GM11168 (cell line): ENCODE measurements around the gene MGST3.

Source experiments
- in situ Hi-C: fragments of 300-500 bp; cut with MboI; formaldehyde crosslinking; loops from one replicate; pipeline ENCODE4 v1.12.0; 2022; ENCODE audit warnings: low sequenced_read_pairs; ENCODE audit not compliant: unreplicated experiment

MGST3 gene

DNA sequence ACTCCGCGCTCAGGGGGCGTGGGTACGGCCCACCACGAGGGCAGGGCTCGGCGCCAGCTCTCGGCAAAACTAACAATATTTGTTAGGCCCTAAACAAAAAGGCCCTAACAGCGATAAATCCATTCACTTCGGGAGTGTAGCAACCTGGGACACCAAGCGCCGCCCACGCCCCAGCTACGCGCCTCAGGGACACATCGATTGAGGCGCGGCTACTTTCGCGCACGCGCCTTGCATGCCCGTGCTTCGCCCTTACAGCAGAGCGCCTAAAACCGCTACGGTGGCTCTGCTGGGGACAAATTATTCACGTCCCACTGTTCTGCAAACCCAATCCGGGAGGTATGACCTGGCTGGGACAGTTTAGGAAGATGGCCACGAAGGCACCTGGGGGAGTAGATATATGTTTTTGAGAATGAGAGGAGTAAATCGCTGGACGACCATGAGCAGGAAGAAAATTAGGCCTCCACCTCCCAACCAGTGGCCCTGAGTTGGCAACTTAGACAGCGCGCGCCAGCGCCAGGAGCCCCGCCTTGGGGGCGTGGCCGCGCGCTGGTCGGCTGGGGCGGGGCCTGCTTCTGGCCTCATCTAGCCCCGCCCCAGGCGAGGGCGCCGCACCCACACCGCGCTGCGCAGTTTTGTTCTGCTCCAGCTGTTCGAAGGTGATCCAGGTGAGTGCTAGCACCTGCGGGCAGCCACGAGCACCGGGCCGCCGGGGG, at the start of gene MGST3:
Gene MGST3, plus strand, starts transcription at position 606 of the 713 bp plus-strand sequence. CDS start 18,614 bp downstream, outside the sequence.
- in situ Hi-C loops, result no loop called here

- in situ Hi-C loops, result no loop called here
Measured at GRCh38 chr1:165581926-165582325, 49.1 kb upstream of the MGST3 start.

DNA sequence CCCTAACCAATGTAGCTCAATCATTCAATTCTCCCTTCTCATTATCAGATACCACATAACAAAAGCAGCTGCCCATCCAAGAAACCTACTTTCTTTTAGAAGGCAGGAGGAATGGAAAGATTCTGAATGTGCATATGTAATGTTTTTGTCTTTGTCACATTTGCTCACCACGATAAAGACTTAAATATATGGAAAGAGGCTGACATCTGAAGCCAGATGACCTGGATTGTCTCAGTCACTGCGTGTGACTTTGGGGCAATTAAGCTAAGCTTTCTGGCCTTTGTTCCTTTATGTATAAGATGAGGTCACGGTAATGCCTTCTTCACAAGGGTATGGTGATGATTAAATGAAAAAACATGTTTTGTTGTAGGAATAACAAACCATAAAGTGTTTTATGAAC, 44.6 kb upstream of the MGST3 start:
- in situ Hi-C loops, result no loop called here

GRCh38 chr1:165591391-165591790, 39.6 kb upstream of the MGST3 start:
- in situ Hi-C loops, result loop anchor here (5.0 kb wide), 1 partner anchor 179 kb away; no protein-coding TSS in a partner anchor

GRCh38 chr1:165592945-165593823, 37.9 kb upstream of the MGST3 start:
- in situ Hi-C loops, result loop anchor here (5.0 kb wide), 1 partner anchor 181 kb away; no protein-coding TSS in a partner anchor

DNA sequence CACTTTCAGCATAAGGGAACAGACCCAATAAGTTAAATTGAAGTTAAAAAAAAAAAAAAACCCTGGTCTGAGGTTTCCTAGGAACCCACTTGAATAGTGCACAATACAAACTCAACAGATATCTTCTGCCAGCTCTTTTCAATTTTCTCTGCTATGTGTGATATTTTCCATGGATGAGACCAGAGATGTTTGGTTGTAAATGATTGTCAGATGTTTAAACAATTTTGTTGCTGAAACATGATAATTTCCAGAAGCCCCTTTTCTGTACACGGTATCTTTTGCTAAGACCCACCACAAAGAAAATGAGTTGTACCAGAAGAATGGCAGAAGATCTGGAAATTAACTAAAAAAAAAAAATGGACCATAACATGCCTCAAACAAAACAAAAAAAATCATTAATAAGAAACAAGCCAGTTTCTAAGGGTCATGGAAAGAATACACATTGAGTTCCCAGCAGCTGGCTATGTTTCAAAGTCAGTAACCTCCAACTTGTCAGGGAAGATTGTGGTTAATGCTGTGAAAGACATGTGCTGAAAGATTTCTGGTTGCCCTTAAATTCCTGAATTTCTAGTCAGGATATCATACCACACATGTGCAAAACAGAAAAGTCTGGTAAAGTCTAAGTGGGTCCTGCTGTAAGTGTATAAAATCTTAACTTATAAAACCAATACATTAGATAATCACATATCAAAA, 35.6 kb upstream of the MGST3 start:
- in situ Hi-C loops, result no loop called here

- in situ Hi-C loops, result no loop called here
Measured at GRCh38 chr1:165597883-165598675, 33.0 kb upstream of the MGST3 start.

GRCh38 chr1:165598676-165599059, 32.4 kb upstream of the MGST3 start:
- in situ Hi-C loops, result no loop called here

DNA sequence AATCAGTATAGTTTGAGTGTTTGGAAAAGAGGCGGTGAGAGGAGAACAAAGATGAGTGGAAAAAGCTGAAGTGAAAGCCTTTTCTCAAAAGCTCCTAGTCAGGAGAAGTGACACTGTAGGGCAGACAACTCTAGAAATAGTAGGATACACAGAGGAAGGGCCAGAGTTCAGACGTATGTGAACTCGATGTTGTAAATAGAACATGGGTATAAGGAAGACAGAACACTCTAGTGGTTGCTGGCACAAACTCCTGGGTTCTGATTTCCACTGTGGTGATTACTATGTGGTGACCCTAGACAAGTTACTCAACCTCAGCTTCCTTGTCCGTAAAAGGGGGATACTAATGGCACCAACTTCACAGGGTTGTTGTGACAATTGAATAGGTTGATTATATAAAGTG, 30.2 kb upstream of the MGST3 start:
- in situ Hi-C loops, result loop anchor here (10.0 kb wide), 1 partner anchor 304 kb away; no protein-coding TSS in a partner anchor

DNA sequence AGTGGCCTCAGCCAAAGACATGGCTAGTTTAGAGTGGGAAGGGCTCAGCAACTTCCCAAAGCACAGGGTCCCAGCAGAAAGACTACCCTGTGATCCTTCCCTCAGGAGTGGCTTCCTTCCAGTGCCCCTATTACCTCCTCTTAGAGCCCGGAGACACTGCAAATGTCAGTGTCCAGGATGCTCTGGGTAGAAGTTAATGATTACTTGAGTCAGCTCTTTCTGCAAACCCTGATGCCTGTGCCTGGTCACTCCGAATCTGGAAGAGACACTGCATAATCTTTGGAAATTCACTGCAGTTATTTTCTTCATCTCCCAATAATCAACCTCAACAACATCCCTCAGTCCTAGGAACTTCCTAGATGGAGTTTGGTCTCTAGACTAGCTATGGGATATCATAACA, 27.2 kb upstream of the MGST3 start:
- in situ Hi-C loops, result loop anchor here (10.0 kb wide), 1 partner anchor 301 kb away; no protein-coding TSS in a partner anchor

DNA sequence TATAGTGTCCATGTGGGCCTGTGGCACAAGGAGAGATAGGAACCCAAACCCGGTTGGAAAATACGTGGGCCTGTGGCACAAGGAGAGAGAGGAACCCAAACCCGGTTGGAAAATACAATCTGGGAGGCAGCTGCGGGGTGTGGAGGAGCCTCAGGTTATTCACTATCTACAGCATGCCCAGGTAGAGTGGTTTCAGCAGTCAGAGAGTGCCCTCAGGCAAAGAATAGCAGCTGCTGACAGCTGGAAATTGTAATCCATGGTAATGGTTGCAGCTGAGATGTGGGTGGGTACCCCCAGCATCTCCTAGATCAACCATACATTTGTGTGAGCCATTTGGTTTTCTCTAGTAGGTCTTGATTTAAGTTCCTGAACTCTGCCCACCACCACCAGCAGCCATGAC, 25.8 kb upstream of the MGST3 start:
- in situ Hi-C loops, result loop anchor here (10.0 kb wide), 1 partner anchor 300 kb away; no protein-coding TSS in a partner anchor

DNA sequence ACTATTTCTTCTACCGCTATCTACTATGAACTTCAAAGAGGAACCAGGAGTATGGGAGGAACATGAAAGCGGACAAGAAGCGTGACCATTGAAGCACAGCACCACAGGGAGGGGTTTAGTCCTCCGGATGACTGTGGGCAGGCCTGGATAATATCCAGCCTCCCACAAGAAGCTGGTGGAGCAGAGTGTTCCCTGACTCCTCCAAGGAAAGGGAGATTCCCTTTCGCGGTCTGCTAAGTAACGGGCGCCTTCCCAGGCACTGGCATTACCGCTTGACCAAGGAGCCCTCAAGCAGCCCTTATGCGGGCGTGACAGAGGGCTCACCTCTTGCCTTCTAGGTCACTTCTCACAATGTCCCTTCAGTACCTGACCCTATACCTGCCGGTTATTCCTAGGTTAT, 24.4 kb upstream of the MGST3 start:
- in situ Hi-C loops, result loop anchor here (10.0 kb wide), 1 partner anchor 298 kb away; no protein-coding TSS in a partner anchor

DNA sequence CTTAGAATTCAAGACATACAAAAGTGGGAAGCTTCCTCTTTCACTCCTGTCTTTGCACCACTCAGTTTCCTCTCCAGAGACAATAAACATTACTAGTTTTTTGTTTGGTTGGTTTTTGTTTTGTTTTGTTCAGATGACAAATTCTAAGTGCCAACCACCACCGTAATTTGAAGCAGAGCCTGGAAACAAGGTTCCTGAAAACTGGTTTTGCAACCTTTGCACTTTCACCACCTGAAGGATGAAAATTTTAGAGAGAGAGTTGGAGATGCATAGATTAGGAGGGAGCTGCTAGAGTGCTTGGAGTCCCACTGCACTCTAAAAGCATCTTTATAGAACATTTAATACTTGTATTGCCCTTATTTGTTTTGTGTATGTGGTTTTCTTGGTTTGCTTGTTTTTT, 20.2 kb upstream of the MGST3 start:
- in situ Hi-C loops, result no loop called here

GRCh38 chr1:165612062-165612461, 19.0 kb upstream of the MGST3 start:
- in situ Hi-C loops, result no loop called here

DNA sequence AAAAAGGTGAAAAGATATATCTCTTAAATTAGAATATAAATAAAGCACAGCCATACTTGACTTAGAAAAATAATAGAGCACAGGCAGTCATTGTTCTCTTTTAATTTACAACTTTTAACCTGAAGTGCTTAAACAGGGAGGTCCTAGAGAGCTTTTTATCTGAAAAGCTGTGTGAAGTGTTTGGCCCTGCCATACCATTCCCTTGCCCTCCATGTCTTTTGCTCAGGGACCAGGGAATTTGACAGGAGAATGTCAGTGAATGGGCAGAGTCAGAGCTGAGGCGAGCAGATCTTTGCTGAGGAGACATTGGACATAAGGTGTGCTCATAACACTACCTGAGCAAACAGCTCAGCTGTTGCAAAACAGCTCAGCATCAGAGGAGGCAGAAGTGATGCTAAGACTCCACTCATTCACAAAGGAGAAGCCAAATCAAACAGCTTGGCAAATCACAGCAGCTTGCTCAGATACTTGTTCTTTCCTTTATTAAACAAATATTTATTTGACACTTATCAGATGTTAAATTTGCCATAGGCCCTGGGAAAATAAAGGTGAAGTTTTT, 14.9 kb upstream of the MGST3 start:
- in situ Hi-C loops, result no loop called here

DNA sequence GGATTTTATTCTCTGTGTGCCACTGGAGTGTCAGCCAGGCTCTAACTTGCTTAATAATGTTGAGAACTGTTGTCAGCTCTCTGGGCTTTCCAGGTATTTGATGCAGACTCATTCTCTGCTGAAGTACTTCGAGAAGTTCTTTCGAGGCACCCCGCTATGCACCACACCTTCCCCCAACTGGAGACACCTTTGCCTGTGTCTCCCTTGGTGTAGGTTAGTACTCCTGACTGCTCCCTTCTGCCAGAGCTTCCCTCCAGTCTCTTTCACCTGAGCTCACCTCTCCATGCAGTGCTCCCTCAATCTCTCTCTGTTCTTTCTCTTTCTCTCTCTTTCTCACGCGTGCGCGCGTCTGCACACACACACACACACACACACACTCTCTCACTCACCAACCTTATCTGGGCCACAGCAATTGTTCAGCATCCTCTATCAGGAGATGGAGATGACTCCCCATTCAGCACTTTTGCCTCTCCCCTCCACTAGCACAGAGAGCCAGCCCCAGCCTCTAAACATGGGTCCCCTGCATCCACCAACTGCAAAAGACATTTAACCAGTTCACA, 14.0 kb upstream of the MGST3 start:
- in situ Hi-C loops, result no loop called here

- in situ Hi-C loops, result no loop called here
Measured at GRCh38 chr1:165619647-165620151, 11.3 kb upstream of the MGST3 start.

DNA sequence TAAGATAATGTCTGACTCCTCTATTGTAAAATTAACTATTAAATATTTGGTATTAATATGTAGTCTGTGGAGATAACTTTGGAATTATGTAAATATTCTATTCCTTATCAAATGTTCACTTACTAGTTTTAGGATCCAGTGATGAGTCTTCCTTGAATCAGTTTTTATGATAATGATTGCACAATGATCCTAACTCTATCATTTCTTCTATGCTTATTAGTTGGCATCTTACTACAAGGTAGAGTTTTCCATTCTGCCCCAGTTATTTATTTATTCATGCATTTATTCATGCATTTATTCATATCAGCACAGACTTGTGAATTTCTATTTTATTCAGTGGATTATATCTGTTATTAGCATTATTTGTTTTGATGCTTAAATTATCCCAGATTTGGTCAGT, 7.4 kb upstream of the MGST3 start:
- in situ Hi-C loops, result no loop called here

DNA sequence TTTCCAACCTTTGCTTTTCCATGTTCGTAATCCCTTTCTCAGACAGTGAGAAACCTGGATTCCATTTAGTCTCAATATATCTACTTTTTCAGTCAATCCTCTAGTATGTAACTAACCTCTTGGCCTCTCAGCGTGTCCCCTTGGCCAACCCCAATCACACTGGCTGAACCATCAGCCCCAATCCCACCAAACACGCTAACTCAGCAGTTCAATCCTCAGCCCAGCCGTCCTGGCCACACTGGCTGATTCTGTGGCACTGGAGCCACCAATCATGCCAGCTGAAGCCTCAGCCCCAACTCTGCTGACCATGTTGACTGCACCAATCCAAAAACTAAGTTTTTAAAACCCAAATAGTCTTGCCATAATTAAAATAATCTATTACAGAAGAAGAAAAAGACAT, 6.6 kb upstream of the MGST3 start:
- in situ Hi-C loops, result no loop called here
